Kidney (tissue), 14 donors: ENCODE data around the gene NRXN2. TPM values are rescaled to one million over a fixed set of nuclear protein-coding genes. Genes with fewer than 3 reads are reported as not detected.

ENCODE experiments used
- DNase-seq, 5 donors: peaks; one replicate each; pipeline ENCODE4 v3.0.0-alpha.2; 2013 to 2020
- FAIRE-seq: peaks from 2 replicates; lab custom pipeline; 2012; peaks lifted over from hg19 to GRCh38; lab: Jason Lieb, UNC
- H3K27ac ChIP-seq, 2 donors: one replicate each; pipeline ENCODE4 v1.7.0; 2013; ENCODE audit warnings: low read depth in 2 of 2, low read length in 2 of 2, inconsistent platforms in 1 of 2
- H3K27me3 ChIP-seq: one replicate; pipeline ENCODE4 v1.7.1; 2013; ENCODE audit warnings: low read length, inconsistent platforms; ENCODE audit not compliant: control insufficient read depth, insufficient read depth
- H3K36me3 ChIP-seq, 3 donors: one replicate each; pipeline versions ENCODE4 v1.7.0 to v1.7.1; 2013; ENCODE audit warnings: low read length in 3 of 3, control low read depth in 1 of 3, inconsistent platforms in 1 of 3; ENCODE audit not compliant: insufficient read depth in 3 of 3, control insufficient read depth in 2 of 3
- H3K4me1 ChIP-seq, 3 donors: one replicate each; pipeline versions ENCODE4 v1.7.0 to v1.7.1; 2013; ENCODE audit warnings: low read length in 3 of 3, inconsistent platforms in 1 of 3, low read depth in 1 of 3; ENCODE audit not compliant: control insufficient read depth in 2 of 3, insufficient read depth in 2 of 3
- H3K4me3 ChIP-seq, 3 donors: one replicate each; pipeline versions ENCODE4 v1.7.0 to v1.8.1; 2013; ENCODE audit warnings: low read length in 3 of 3, control low read depth in 1 of 3, inconsistent platforms in 1 of 3
- H3K9ac ChIP-seq, 3 donors: one replicate each; pipeline versions ENCODE4 v1.7.0 to v1.7.1; 2013; ENCODE audit warnings: low read length in 3 of 3, control low read depth in 1 of 3, inconsistent platforms in 1 of 3
- H3K9me3 ChIP-seq, 3 donors: one replicate each; pipeline versions ENCODE4 v1.7.0 to v1.7.1; 2013; ENCODE audit warnings: low read length in 3 of 3, control low read depth in 1 of 3, inconsistent platforms in 1 of 3; ENCODE audit not compliant: control insufficient read depth in 2 of 3, insufficient read depth in 1 of 3
- intact Hi-C: fragments of 100-400 bp; cut with DNase I; formaldehyde crosslinking; loops from one replicate; pipeline ENCODE4 v1.11.1; 2022
- polyA plus RNA-seq: library from polyadenylated mRNA; stranded (reverse); fragments of 350-450 nt; fragmentation: Illumina TruSeq; extraction: RNeasy Lipid Tissue Mini Kit (QIAGEN cat#74804); gene quantifications from one replicate; pipeline ENCODE4 v1.2.3, GENCODE V29; 2014; ENCODE audit warnings: low read depth, low replicate concordance; ENCODE audit not compliant: insufficient read depth
- total RNA-seq: library from RNA; stranded (reverse); fragmentation: NEBNext Ultra II Directional; extraction: Animal tissue kit (Norgen Biotek cat#: 25700); gene quantifications from one replicate; pipeline ENCODE4 v1.2.1, GENCODE V29; 2021
- TF ChIP-seq, protein P1 (sequence below): IDR thresholded peaks from 3 replicates; pipeline ENCODE4 v1.5.1; 2012; ENCODE audit warnings: mild to moderate bottlenecking, moderate library complexity, borderline replicate concordance; ENCODE audit not compliant: insufficient read depth; ENCODE audit errors: extremely low read depth
- donor health status: control.
- donor health status: control.
- donor health status: control.
- donor health status: control.
- donor health status: control.
- donor health status: DM: yes; HTN: yes; CAD: no.
- donor health status: Normal renal cell carcinoma (clear cell type).

NRXN2 gene
- total and polyA plus RNA-seq, 2 donors from 2014 or later, result 13.3 to 22.0 TPM

DNA sequence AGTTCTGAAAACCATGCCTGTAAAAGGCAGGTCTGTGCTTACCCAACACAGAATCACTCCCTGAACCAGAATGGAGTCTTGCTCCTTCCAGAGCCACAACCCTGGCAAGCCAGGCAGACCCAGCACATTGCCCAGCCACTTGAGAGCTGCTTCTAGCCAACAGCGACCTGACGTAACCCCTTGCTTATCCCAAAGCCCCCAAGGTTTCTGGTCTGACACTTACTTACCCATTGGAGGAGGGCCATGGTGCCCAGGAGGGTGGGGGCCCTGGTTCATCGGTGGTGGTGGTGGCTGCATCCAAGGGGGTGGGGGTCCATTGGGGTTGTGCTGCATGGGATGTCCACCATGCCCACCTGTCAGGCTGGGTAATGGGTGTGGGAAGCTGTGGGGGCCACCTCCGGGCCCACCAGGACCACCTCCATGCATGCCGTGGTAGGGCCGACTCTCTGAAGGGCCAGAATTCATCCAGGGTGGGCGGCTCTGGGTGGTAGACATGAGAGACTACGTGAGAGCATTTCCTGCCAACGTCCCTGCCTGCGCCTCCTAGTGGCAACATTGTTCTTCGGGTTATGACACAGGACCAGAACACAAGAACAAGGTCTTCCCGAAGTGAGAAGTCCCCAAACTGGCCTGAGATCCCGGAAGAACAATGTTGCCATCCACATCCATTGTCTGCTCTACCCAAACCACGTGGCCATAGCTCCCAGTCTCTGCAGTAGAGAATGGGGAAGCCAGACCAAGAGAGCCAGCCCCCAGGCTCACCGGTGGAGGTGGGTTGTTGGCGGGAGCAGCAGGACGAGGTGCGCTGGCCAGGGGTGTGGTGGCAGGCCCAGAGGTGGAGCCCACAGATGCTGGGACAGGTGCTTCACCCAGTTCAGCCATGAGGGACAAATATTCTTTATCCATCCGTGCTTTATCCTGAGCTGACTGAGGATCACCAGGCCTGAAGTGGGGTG is 44.6 kb upstream of the NRXN2 start:
- Histone ChIP-seq H3K4me3 (no peak overlapping the region), H3K9ac (no peak overlapping the region), H3K36me3 (peaks cover 34 to 78% (median 69%) of the 10 kb centered on the region in 3 donors), H3K27me3 (no peaks in the 10 kb centered on the region), H3K4me1 (peaks cover 0 to 35% (median 7%) of the 10 kb centered on the region in 3 donors), H3K27ac (peak overlapping the region in 1 of 2 donors; percentile 8), H3K9me3 (no peaks in the 10 kb centered on the region)
- TF ChIP-seq, protein P1, sequence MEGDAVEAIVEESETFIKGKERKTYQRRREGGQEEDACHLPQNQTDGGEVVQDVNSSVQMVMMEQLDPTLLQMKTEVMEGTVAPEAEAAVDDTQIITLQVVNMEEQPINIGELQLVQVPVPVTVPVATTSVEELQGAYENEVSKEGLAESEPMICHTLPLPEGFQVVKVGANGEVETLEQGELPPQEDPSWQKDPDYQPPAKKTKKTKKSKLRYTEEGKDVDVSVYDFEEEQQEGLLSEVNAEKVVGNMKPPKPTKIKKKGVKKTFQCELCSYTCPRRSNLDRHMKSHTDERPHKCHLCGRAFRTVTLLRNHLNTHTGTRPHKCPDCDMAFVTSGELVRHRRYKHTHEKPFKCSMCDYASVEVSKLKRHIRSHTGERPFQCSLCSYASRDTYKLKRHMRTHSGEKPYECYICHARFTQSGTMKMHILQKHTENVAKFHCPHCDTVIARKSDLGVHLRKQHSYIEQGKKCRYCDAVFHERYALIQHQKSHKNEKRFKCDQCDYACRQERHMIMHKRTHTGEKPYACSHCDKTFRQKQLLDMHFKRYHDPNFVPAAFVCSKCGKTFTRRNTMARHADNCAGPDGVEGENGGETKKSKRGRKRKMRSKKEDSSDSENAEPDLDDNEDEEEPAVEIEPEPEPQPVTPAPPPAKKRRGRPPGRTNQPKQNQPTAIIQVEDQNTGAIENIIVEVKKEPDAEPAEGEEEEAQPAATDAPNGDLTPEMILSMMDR, result peak; percentile 35
- intact Hi-C loops, result no loop called here
- FAIRE-seq (no peak), DNase-seq (peak; percentile 67 to 86 (median 76))

DNA sequence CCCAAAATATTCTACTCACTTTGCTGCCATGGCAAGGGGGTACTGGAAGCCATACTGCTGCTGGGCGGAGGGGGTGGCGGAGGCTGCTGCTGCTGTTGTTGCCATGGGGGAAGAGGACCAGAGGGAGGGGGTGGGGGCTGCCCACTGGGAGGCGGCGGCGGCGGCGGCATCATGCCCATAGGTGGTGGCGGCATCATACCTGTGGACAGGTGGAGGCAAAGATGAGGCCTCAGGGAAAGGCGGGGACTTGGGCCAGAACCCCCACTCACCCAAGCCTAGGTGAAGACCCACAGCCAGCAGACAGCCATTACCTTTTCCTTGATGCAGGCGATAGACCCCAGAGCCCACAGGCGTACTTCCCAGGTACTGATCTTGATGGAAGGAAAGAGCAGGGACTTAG is 43.9 kb upstream of the NRXN2 start:
- no peak overlapping the region for H3K9ac ChIP-seq
- TF ChIP-seq, protein P1, result no peak
- peaks cover 31 to 73% (median 64%) of the 10 kb centered on the region in 3 donors for H3K36me3 ChIP-seq
- no peaks in the 10 kb centered on the region for H3K27me3 ChIP-seq
- FAIRE-seq (no peak), DNase-seq (peak in 2 of 5 donors; percentile 42 to 51)
- intact Hi-C loops, result no loop called here
- H3K4me1 ChIP-seq, result peaks cover 3 to 42% (median 13%) of the 10 kb centered on the region in 3 donors
- no peak overlapping the region for H3K27ac ChIP-seq
- no peaks in the 10 kb centered on the region for H3K9me3 ChIP-seq
- H3K4me3 ChIP-seq, result no peak overlapping the region

DNA sequence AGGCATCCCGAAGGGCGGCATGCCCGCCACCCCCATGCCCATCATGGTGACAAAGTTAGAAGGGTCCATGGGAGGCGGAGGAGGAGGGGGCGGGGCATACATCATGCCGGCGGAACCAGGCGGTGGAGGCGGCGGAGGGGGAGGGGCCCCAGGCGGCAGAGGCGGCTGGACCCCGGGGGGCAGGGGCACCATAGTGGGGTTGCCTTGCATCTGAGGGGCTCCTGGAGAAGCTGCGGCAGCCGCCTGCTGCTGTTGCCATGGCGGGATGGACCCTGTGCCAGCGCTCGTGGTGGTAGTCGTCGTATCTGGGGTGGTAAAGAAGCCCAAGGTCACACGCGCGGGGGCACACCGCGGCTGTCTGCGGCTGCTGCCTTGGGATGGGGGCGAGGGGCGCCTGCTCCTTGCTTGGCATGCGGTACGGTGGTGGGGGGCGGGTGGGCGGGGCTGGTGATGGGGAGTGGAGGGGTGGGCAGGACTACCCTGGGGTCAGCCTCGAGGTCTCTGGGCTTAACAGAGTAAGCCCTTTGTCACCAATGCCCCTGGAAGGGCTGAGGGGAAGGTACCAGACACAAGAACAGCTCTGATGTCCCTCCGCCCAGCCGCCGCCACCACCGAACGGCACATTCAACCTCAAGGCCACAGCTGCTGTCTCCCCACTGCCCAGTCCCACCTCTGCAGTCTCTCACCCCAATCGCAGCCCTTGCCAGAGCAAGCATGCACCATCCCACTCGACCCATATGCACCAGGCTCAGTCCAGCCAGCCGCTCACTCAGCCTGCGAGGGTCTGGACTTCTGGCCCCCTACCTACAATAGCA is 43.1 kb upstream of the NRXN2 start:
- peaks cover 31 to 65% (median 58%) of the 10 kb centered on the region in 3 donors for H3K36me3 ChIP-seq
- DNase-seq (peak in 2 of 5 donors; percentile 60 to 77), FAIRE-seq (no peak)
- H3K27ac ChIP-seq, result no peak overlapping the region
- TF ChIP-seq, protein P1, result no peak
- no peak overlapping the region for H3K4me3 ChIP-seq
- H3K4me1 ChIP-seq, result peaks cover 3 to 39% (median 14%) of the 10 kb centered on the region in 3 donors
- no peak overlapping the region for H3K9ac ChIP-seq
- intact Hi-C loops, result no loop called here
- no peaks in the 10 kb centered on the region for H3K27me3 ChIP-seq
- H3K9me3 ChIP-seq, result no peaks in the 10 kb centered on the region
